HUDEP-2 (cell line): ENCODE measurements around the gene ZNF445.
"Not testable (repeated sequence)": the region's sequence is repeated elsewhere in the genome, so short reads cannot be mapped to it uniquely, and the experiment has no call there.

Experiments
- DNase-seq, 76 experiments: peaks; one replicate each; lab custom pipeline; 2025; ENCODE audit not compliant: unreplicated experiment in 76 of 76; lab: John Stamatoyannopoulos, UW

ZNF445 gene

DNA sequence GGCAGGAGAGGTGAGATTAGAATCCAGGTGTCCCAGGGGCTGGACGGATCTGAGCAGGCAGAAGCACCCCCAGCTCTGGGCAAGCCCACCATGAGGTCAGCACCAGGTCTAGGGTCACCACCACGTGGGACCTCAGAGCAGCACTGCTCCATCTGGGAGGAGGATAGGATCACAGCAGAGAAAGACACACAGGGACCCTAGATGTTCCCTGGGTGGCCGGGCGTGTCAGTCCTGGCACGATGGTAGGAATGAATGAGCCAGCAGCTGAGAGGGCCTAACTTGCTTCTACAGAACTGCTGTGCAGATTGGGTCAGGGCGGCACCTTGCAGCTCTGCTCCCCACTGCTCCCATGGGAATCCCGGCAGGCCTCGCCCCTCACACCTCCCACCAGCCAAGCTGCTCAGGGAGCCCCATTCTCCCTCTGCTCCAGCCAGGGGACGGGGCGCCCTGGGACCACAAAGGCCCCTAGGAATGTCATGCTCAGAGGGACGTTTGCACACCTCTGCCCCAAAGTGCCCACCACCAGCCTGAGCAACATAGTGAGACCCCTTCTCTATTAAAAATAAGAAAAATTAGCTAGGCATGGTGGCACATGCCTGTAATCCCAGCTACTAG is 66.3 kb downstream of the ZNF445 start:
- peak in 1 of 76 experiments; percentile 15 for DNase-seq

DNA sequence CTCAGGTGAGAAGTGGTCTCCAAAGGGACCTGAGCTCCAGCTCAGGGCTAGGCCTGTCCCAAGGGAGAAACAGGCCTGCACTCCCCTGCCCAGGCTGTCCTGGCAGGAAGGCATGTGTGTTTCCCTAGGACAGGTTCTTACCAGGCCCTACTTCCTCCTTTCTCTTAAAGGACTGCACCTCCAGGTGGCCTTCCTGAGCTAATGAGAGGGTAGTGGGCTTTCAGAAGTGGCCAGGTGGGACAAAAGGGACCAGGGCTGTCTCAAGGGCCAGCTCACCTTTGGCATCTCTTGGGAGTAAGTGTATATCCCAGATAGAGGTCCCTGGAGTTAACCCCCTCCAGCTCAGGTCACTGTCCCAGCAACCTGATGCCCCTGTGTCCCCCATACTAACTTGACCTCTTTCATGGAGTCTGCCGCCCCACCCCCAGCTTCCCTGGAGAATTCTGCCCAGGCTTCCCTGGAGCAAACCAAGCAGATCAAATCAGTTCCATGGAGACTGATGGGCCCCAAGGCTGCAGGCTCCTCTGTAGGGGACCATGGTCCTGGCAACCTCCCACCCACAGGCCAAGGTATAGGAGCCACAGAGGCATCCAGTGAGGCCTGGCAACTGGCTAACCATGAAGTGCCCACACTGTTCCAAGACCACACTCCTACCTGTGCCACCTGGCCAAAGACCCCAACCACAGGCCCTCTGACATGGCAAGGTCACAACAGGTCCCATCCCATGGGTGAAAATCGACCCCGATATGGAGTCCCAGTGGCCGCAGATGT is 67.6 kb downstream of the ZNF445 start:
- DNase-seq: no peak

DNA sequence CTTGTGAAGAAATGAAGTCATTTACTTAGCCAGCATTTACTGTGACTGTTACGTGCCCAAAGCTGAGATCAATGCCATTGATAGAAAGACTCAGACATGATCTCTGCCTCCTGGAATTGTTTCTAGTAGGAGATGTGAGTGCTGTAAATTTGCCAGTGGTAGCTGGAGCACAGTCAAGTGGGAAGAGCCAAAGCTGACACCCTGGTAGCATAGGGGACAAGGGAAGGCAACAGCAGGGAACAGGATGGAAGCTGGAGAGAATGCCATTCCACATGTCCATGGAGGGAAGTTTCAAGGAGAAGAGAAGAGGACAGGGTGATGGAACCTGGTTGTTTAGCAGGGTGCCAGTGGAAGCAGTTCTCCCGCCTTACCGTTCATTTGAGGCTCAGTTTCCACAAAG is 74.9 kb downstream of the ZNF445 start:
- DNase-seq: no peak

DNA sequence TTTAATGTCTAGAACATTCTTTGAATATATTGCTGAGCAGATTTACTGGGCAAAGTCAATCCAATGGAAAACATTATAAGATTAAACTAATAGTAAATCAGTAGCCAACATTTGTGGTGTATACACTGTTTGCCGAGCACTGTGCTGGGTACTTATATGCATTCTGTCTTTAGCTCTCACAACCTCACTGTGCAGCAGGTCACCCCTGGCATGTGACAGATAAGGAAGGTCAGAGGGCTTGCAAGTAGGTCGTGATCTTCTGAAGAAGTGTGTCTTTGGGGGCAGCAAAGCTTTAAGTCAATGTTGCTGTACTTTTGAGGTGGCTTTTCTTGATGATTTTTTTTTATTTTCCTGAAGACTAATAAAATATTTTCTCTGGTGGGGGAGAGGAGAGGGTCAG is 76.7 kb downstream of the ZNF445 start:
- peak in 2 of 76 experiments; percentile 9 to 21 for DNase-seq

DNA sequence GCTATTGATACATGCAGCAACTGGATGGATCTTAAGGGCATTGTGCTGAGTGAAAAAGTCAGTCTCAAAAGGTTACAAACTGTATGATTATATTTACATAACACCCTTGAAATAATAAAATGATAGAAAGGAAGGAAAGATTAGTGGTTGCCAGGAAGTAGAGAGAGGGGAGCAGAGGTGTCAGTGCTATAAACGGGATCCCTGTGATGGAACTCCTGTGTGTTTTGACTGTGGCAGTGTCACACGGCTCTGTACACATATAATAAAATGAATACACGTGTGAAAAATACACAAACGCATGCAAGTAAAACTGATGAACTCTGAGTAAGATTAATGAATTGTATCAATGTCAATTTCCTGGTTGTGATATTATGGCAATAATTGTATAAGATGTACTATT is 78.6 kb downstream of the ZNF445 start:
- no peak for DNase-seq

DNA sequence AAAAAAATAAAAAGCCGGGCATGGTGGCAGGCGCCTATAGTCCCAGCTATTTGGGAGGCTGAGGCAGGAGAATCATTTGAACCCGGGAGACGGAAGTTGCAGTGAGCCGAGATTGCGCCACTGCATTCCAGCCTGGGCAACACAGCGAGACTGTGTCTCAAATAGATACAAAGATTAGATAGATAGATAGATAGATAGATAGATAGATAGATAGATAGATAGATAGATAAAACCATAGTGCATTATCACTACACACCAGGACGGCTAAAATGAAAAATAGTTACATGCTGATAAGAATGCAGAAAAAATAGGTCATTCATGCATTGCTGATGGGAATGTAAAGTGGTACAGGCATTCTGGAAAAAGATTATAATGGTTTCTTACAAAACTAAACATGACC is 79.2 kb downstream of the ZNF445 start:
- not testable (repeated sequence) for DNase-seq

DNA sequence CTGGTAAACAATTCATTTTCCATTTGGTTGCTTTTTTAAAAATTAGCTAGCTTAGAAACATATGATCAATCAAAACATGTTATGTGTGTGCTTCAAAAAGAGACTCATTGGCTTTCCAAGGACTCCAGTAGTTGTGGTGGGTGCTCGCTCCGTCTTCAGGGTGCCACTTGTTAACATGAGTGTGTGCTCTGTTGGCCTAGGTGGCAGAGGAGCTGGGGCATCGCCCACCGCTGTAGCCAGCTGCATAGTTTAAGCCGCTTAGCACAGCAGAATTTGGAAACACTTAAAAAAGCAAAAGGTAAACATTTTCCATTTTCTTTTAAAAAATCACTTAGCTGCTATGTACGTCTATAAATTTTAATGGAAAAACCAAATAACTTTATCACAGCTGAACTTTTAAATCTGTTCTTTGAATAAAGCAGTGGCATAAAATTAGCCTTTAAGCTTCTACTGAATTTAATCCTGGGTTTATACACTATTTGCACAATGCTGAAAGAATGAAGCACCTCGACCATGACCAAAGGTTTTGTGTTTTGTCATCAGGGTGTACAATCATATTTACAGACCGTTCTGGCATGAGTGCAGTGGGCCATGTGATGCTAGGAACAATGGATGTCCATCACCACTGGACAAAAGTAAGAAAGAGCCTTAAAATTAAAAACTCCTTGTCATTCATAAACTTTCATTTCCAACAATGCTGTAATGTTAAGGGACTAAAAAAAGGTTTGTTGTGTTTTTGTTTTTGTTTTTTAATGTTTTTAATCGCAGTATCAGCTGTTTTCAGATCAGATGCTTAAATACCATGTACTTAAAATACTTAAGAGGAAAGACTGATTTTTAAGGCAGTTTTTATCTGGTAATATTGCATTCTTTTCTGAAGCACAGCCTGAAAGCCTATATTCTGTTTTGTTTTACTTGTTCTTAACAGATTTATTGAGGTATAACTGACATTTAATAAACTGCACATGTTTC is 81.0 kb downstream of the ZNF445 start:
- DNase-seq: no peak

DNA sequence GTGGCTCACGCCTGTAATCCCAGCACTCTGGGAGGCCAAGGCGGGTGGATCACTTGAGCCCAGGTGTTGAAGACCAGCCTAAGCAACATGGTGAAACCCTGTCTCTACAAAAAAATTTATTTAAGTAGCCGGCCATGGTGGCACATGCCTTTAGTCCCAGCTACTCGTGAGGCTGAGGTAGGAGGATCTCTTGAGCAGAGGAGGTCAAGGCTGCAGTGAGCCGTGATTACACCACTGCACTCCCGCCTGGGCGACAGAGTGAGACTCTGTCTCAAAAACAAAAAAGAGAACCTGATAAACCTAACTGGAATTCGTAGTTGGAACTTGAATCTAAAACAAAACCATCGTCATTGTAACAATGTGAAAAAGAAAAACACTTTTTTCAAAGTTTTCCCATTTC is 81.8 kb downstream of the ZNF445 start:
- no peak for DNase-seq

DNA sequence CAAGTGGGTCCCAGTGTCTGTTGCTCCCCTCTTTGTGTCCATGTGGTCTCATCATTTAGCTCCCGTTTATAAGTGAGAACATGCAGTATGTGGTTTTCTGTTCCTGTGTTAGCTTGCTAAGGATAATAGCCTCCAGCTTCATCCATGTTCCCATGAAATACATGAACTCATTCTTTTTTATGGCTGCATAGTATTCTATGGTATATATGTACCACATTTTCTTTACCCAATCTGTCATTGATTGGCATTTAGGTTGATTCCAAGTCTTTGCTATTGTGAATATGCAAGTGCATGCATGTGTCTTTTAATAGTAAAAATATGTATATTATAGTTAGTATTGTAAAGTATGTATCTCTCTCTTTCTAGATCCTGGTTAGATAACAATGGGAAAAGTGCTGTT is 85.0 kb downstream of the ZNF445 start:
- no peak for DNase-seq

DNA sequence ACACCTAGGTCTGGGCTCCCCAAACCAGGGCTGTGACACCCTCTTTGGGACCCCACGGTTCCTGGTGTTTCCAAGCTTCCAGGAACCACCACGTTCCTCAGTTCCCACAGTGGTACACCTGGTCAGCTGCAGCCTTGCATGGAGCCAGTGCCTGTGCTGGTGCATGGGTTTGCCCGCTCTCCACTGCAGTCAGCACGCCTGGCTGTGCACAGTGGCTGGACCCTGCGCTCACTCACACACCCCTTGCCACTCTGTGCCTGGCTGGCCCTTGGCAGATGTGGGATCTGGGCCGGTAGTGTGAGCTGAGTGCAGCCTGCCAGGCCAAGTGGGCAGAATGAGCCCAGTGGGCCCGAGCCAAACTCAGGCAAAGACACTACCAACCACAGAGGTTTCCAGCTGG is 90.1 kb downstream of the ZNF445 start:
- DNase-seq: no peak
